SKM-1 treated with dmso at 0.1 percent for 144 hours (cell line): ENCODE measurements around the gene GGA1.

Experiments used
- DNase-seq: peaks from one replicate; lab custom pipeline; 2025; ENCODE audit not compliant: unreplicated experiment; lab: John Stamatoyannopoulos, UW

The GGA1 gene

DNA sequence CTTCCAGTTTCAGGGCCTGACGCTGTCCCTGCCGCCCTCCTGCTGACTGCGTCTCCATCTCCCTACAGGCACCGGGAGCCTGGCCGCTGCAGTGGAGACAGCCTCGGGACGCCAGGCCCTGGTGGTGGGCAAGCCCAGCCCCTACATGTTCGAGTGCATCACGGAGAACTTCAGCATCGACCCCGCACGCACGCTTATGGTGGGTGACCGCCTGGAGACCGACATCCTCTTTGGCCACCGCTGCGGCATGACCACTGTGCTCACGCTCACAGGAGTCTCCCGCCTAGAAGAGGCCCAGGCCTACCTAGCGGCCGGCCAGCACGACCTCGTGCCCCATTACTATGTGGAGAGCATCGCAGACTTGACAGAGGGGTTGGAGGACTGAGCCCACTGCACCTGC, 56.9 kb downstream of the GGA1 start:
- DNase-seq: no peak

DNA sequence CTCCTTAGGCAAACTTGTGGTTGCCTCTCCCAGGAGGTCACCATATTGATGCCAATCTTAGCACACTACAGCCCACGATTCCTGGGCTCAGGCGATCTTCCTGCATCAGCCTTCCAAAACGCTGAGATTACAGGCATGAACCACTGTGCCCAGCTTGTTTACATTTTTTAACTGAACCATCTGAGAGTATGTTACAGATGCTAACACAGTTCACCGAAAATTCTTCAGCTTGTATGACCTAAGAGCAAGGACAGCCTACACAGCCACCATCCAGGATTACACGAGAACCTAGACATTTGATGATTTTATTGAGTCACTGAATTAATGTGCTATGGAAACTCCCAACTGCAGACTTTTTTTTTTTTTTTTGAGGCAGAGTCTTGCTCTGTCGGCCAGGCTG, 61.0 kb downstream of the GGA1 start:
- DNase-seq: no peak

DNA sequence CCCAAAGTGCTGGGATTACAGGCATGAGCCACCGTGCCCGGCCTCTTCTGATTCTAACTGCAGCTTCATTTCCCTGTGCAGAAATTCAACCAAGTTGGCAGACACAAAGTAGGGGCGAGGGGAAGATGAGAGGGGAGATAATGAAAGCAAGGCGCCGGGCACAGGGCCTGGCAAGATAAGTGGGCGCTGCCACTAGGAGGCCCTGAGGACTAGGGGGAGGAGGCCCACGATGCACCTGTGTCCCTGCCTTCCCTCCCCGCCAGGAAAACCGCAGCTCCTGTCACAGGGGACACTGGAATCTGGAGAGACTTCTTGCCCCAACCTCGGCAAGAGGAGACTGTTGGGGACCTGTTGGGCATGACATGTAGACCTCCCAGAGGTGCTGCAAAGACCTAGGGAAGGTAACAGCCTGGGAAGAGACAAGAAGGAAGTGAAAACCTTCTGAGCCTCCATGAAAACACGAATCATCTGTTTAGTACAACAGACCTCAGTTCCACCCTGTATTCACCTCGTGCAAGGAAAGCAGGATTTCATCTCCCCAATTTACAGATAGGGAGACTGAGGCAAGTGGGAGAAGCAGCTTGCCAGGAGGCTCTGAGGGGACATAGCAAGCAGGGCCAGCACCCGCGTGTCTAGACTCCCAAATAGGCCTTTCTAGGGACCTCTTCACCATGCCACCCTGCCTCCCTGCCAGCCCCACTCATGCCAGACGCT, 63.7 kb downstream of the GGA1 start:
- DNase-seq: no peak

DNA sequence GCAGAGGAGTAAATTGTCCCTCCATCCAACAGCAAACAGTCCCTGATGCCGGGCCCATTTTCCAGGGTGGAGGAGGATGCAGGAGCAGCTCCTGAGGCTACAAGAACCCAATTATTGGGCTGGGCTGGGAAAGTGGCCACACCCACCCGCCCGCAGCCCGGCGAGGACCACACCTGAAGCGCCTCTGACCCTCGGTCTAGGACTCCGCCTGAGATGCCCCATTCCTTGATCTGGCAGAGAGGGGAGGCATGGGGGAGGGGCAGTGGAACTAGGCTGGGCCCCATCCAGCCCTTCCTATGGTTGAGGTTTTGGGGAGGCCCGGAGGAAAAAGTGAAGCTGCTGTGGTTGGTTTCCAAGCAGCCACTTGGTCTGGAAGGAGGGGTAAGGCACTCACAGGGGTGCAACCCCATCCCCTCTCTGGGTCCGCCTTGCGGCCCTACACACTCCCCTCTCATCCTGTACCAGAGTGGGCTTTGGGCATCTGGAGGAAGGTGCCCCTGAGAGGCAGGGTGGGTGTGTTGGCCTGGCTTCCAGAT, 64.4 kb downstream of the GGA1 start:
- no peak for DNase-seq

DNA sequence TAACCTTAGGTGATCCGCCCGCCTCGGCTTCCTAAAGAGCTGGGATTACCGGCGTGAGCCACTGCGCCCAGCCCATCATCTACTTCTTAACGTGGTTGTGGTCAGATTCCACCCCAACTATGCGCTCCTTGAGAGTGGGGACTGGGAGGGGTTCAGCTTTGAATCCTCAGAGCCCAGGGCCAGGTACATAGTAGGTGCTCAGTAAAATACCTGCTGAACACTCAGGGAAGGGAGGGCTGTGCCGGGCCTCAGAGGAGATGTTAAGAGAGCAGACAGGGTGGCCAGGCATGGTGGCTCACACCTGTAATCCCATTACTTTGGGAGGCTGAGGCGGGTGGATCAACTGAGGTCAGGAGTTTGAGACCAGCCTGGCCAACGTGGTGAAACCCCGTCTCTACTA, 65.6 kb downstream of the GGA1 start:
- DNase-seq: no peak

DNA sequence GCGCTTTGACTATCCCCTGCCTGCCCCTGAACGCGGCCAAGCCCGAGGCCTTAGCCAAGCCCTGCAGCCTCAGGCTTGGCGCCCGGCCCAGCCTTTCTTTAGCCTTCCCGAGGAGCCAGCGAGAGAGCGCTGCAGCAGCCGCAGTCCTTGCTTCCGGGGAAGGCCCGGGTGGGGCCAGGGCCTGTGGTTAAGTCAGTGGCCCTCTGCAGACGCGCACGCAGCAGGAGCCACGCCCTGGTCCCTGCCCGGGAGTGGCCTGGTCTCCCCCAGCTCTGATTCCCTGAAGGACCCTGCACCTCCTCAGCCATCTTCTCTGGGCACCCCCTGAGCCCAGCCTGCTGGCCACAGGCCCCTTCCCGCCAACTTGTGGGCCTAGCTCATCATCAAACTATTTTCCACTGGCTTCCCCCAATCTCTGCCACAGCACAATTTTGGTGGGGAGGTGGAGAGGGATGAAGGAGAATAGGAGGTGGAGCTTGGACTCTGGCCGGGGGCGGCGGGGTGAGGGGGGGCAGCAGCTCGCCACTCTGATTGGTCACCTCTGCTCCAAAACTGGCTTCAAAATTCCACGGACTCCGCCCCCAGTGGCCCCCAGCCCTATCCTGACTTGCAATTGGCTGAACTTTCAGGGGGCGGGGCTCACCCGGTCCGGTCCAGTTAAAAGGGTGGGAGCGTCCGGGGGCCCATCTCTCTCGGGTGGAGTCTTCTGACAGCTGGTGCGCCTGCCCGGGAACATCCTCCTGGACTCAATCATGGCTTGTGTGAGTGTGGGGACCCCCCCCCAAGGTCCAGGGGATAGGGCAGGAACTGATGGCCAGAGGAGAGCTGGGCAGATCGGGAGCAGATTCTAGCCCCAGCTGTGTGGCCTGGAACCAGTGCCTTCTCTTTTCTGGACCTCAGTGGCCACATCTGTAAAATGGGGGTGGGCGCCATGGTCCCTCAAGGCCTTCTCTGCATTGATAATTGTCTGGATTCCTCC, 66.6 kb downstream of the GGA1 start, which contains the start of gene LGALS1:
Gene LGALS1 (plus strand): TSS at position 686 of the 979 bp plus-strand sequence. CDS start 67 bp downstream, at position 753.
- peak; percentile 60 for DNase-seq

DNA sequence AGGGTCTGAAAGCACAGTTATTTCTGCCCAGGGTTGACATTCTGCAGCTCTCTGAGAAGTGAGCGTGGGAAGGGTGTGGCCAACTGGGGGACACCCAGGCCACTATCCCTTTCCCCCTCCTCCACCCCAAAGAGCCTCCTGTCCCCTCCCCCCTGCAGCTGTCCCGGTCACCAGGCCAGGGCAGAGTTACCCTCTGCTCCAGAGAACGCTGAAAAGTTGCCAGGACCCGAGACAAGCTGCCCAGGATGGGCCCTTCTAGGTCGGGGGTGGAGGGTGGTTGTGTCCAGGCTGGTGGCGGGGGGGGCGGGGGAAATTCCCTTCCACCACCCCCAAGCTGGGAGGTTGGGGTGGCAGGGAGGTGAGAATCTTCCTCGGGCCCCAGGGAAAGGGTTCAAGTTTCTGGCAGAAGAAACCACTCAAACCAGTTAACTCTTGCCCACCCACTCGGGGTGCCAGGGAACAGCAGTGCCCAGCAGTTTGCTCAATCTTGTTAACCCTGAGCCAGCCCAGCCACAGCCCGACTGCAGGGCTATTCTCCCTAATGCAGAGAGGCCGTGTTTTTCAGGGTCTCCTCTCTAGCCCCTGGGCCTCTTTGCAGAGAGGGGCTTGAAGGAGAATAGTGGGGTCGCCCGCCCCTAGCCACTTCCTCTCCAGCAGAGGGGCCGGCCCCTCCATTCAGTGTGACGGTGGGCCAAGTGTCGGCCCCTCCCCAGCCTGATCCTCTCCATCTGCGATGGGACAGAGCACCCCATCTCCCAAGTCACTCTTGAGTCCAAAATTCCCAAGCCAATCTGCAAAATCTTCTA, 67.5 kb downstream of the GGA1 start:
- DNase-seq: no peak

DNA sequence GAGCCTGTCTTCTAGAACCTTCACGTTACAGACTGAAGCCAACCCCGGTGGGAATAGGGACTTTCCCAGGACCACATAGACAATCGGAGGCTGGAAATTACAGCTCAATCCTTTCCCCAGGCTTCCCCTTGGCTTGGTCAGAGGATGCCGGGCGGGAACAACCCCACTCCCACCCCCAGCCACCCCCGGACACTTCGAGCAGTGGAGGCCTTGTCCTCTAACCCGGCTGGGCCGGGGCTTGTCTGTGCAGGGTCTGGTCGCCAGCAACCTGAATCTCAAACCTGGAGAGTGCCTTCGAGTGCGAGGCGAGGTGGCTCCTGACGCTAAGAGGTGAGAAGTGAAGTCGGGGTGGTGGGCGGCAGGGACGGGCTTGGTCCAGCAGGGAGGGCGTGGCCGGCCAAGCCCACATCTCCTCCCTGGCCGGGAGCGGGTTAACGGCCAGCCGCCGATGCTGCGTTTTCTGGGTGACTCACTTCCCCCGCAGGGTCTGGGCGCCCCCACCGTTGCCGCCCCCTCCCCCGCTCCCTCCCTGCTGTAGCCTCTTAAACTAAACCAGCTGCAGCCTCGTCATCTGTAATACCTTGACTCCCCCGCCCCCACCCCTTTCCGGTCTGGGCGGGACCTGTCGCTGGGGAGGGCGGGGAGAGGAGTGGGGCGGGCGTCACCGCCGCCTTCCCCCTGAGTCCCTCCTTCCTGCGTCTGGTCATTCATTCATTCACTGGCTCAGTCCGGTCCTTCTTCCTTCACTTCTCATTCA, 68.3 kb downstream of the GGA1 start:
- DNase-seq: peak; percentile 87

DNA sequence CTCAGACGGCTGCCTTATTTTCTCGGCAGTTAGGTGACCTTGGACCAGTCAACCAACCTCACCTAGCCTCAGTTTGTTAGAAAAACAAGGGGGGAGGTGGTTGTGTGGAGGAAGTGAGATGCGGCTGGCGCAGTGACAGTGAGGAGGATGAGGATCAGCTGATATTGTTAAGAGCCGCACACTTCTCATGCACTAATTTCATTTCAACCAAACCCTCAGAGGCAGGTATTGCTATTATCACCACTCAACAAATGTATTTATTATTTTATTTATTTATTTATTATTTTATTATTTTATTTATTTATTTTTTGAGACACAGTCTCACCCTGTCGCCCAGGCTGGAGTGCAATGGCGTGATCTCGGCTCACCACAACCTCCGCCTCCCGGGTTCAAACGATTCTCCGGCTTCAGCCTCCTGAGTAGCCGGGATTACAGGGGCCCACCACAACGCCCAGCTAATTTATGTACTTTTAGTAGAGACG, 68.9 kb downstream of the GGA1 start:
- DNase-seq: no peak

DNA sequence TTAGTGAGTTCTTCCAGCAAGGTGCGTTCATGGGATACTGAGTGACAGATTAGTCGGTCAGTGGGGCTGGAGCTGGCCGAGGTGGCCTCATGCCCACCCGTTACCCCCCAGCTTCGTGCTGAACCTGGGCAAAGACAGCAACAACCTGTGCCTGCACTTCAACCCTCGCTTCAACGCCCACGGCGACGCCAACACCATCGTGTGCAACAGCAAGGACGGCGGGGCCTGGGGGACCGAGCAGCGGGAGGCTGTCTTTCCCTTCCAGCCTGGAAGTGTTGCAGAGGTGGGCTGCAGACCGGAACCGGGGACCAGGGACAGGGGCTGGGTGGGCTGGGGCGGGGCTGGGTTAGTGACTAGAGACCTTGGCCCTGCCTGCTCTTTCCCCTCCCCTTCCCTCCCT, 69.7 kb downstream of the GGA1 start:
- no peak for DNase-seq

DNA sequence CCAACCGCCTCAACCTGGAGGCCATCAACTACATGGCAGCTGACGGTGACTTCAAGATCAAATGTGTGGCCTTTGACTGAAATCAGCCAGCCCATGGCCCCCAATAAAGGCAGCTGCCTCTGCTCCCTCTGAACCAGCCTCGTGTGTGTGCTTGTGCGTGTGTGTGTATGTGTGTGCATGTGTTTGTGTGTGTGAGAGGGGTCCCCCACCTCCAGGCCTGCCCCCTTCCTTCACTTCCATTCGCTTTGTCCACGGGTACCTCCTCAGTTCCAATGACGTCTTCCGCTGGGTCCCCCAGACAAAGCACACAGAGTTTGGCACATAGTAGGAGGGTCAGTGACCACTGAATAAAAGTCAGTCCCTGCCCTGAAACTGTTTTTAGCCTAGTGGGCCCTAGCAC, 71.0 kb downstream of the GGA1 start:
- no peak for DNase-seq

DNA sequence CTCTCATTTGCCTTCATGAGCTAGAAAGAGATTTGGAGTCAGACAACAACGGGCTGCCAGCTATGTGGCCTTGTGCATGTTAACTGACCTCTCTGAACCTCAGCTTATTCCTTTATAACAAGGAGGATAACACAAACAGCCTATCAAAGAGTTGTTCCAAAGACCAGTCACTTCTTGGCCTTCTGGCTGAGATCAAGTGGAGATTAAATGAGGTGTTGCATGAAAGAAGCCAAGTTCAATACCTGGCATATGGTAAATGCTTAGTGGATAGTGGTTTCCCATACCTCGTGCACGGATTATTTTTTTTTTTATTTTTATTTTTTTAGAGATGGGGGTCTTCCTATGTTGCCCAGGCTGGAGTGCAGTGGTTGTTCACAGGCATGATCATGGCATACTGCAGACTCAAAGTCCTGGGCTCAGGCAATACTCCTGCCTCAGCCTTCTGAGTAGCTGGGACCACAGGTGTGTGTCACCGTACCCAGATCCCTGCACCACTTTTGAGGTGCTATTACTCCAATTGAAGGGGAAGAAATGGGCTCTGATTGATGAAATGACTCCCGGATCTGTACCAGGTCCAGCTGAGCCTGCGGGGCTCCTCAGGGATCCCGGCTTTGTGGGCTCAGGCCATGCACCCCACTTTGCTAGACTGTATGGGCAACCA, 71.7 kb downstream of the GGA1 start:
- no peak for DNase-seq

DNA sequence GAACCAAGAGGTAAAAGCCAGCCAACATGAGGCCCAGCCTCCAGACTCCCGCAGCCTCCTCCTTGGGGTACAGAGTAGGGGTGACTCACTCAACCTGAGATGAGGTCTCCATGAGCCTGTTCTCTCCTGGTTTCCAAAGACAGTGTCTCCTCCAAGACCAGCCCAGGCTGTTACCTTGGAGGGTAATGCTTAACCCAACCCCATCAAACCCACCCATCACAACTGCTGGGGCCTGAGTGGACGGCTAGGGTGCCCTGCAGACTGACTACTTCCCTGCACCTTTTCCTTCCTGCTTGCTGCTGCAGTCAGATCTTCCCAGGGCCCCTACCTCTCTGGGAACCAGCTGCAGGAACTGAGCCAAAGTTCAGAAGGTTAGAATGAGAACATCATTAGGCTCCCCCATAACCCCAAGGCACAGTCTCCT, 72.4 kb downstream of the GGA1 start:
- DNase-seq: peak; percentile 5

DNA sequence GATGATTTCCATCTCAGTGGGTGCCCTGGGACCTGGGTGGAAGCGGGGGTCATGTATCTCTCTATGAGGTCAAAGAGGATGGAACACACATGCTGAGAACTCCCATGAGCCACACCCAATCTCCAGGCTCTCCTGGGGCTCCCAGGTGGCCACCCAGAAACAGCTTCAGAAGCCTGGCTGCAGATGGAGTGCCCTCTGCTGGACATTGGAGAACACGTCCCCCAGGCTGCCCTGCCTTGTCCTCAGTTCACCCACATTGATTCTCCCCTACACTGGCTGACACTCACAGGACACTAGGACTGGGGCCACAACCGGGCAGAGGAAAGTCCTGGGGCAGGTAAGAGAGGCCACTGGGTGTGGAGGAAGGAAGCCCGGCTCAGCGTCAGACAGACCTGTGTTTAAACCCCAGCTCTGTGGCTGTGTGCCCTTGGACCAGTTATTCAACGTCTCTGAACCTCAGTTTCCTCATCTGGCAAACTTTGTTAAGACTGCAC, 73.0 kb downstream of the GGA1 start:
- DNase-seq: peak; percentile 88
